SK-N-SH treated with all-trans-retinoic acid at 6 μM for 48 hours (cell line): ENCODE results near the gene MESD.

ENCODE experiments used
- ATAC-seq: fragments of 200-7000 bp; cut with Tn5 transposase; 3 replicates; pipeline ENCODE4 v1.9.1; 2020; ENCODE audit warnings: mild to moderate bottlenecking, moderate library complexity
- ARNTL ChIP-seq: fragments of 450-650 bp; formaldehyde crosslinking; IDR thresholded peaks from 2 replicates; pipeline ENCODE4 v1.5.0; 2020; ENCODE audit warnings: low read depth, mild to moderate bottlenecking, moderate library complexity, borderline replicate concordance
- BACH2 ChIP-seq: fragments of 250-450 bp; sonication (Bioruptor Pico); IDR thresholded peaks from 2 replicates; pipeline ENCODE4 v1.9.0; 2021; ENCODE audit warnings: mild to moderate bottlenecking, borderline replicate concordance
- CSDC2 ChIP-seq: fragments of 250-450 bp; sonication (Bioruptor Pico); IDR thresholded peaks from 2 replicates; pipeline ENCODE4 v1.5.0; 2020; ENCODE audit warnings: mild to moderate bottlenecking, moderate library complexity
- ESRRG ChIP-seq: fragments of 250-450 bp; sonication (Bioruptor Pico); IDR thresholded peaks from 2 replicates; pipeline ENCODE4 v1.6.1; 2021; ENCODE audit warnings: mild to moderate bottlenecking
- GLIS3 ChIP-seq: fragments of 250-450 bp; sonication (Bioruptor Pico); IDR thresholded peaks from 2 replicates; pipeline ENCODE4 v1.5.0; 2020; ENCODE audit warnings: mild to moderate bottlenecking, moderate library complexity
- ISL1 ChIP-seq: fragments of 250-450 bp; sonication (Bioruptor Pico); IDR thresholded peaks from 2 replicates; pipeline ENCODE4 v2.1.2; 2022; ENCODE audit warnings: mild to moderate bottlenecking, moderate library complexity
- OSR1 ChIP-seq: fragments of 250-450 bp; sonication (Bioruptor Pico); IDR thresholded peaks from 2 replicates; pipeline ENCODE4 v1.8.0; 2022; ENCODE audit warnings: moderate library complexity, mild to moderate bottlenecking, inconsistent platforms
- RARB ChIP-seq: fragments of 250-450 bp; sonication (Bioruptor Pico); IDR thresholded peaks from 2 replicates; pipeline ENCODE4 v1.8.0; 2021; ENCODE audit warnings: mild to moderate bottlenecking, moderate library complexity
- SNAI2 ChIP-seq: fragments of 250-450 bp; sonication (Bioruptor Pico); IDR thresholded peaks from 2 replicates; pipeline ENCODE4 v1.5.0; 2020; ENCODE audit warnings: mild to moderate bottlenecking, moderate library complexity
- TCF4 ChIP-seq: fragments of 250-450 bp; sonication (Bioruptor Pico); IDR thresholded peaks from 2 replicates; pipeline ENCODE4 v1.8.0; 2021; ENCODE audit warnings: mild to moderate bottlenecking, moderate library complexity, borderline replicate concordance
- TOX ChIP-seq: fragments of 250-450 bp; sonication (Bioruptor Pico); IDR thresholded peaks from 2 replicates; pipeline ENCODE4 v1.8.0; 2021; ENCODE audit warnings: mild to moderate bottlenecking, moderate library complexity, borderline replicate concordance
- ZC3H10 ChIP-seq: fragments of 250-450 bp; sonication (Bioruptor Pico); IDR thresholded peaks from 2 replicates; pipeline ENCODE4 v1.5.1; 2021; ENCODE audit warnings: mild to moderate bottlenecking, moderate library complexity
- ZFP3 ChIP-seq: fragments of 250-450 bp; sonication (Bioruptor Pico); IDR thresholded peaks from 2 replicates; pipeline ENCODE4 v1.5.0; 2020; ENCODE audit warnings: mild to moderate bottlenecking, moderate library complexity
- ZFP30 ChIP-seq: fragments of 450-650 bp; formaldehyde crosslinking; IDR thresholded peaks from 2 replicates; pipeline ENCODE4 v1.5.0; 2022; ENCODE audit warnings: mild to moderate bottlenecking, moderate library complexity
- ZNF565 ChIP-seq: fragments of 450-650 bp; formaldehyde crosslinking; conservative IDR thresholded peaks from 2 replicates; pipeline ENCODE4 v1.5.0; 2020; ENCODE audit warnings: low read depth, mild to moderate bottlenecking, moderate library complexity
- ZNF70 ChIP-seq: fragments of 450-650 bp; formaldehyde crosslinking; IDR thresholded peaks from 2 replicates; pipeline ENCODE4 v1.5.0; 2020; ENCODE audit warnings: mild to moderate bottlenecking, moderate library complexity
- ZNF8 ChIP-seq: fragments of 450-650 bp; formaldehyde crosslinking; IDR thresholded peaks from 2 replicates; pipeline ENCODE4 v1.5.0; 2020; ENCODE audit warnings: mild to moderate bottlenecking, moderate library complexity
- TF ChIP-seq, protein P1 (sequence below): fragments of 250-450 bp; sonication (Bioruptor Pico); IDR thresholded peaks from 2 replicates; pipeline ENCODE4 v1.5.1; 2020; ENCODE audit warnings: low read depth, mild to moderate bottlenecking, moderate library complexity
- TF ChIP-seq, protein P2 (sequence below): fragments of 250-450 bp; sonication (Bioruptor Pico); IDR thresholded peaks from 2 replicates; pipeline ENCODE4 v1.8.0; 2020; ENCODE audit warnings: mild to moderate bottlenecking, moderate library complexity, borderline replicate concordance
- TF ChIP-seq, protein P3 (sequence below): fragments of 250-450 bp; sonication (Bioruptor Pico); IDR thresholded peaks from 2 replicates; pipeline ENCODE4 v1.5.0; 2020; ENCODE audit warnings: mild to moderate bottlenecking, moderate library complexity
- TF ChIP-seq, protein P4 (sequence below): fragments of 250-450 bp; sonication (Bioruptor Pico); IDR thresholded peaks from 2 replicates; pipeline ENCODE4 v1.5.1; 2021; ENCODE audit warnings: mild to moderate bottlenecking, moderate library complexity
- TF ChIP-seq, protein P5 (sequence below): fragments of 250-450 bp; sonication (Bioruptor Pico); IDR thresholded peaks from 2 replicates; pipeline ENCODE4 v1.8.0; 2021; ENCODE audit warnings: low read depth, mild to moderate bottlenecking, moderate library complexity, borderline replicate concordance

The MESD gene

DNA sequence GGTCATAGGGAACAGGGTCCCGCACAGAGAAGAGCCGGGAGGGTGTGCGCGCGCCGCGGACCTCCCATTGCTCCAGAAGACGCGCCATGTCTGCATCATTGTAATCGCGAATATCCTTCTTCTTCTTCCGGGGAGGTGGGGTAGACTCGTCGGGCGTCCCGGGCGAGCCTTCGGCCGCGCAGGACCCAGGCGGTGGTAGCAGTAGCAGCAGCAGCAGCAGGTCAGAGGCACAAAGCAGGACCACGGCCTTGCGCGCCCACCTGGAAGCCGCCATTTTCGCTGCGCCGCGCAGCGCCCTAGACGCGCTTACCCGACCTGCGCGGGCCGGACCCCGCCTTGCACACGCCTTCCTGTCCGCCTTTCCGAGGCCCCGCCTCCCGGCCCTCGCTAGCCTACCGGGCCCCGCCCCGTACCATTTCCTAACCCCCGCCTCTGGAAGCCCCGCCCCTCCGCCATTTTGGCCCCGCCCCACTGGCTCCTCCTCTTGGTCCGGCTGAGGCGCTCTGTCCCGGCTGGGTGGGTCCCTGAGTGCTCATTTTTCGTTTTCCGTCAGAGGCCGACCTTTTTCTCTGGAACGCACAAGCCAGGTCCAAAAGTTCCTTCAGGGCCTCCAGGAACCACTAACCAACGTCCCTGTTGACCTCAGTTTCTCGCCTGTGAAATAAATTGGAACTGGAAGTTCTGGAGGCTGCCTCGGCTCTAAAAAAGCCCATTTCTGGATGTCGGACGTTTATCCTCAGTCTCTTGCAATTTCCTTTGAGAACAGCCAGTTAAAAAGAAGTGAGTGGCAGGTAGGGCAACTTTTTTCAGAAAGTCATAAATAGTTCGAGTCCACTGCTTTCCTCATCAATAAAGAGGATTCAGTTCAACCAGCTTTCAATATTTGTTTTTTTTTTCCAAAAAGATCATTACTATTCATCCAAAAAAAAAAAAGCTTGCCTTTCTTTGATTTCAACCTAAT lies at the start of gene MESD:
Gene MESD, minus strand, starts transcription at position 302 of the 961 bp plus-strand sequence. Its CDS starts 28 bp downstream, at position 274.
- TF ChIP-seq ZFP3 (CRISPR knock-in tag) (no peak), TOX (CRISPR knock-in tag) (no peak), BACH2 (CRISPR knock-in tag) (no peak), SNAI2 (CRISPR knock-in tag) (no peak), RARB (CRISPR knock-in tag) (no peak), ARNTL (no peak), OSR1 (no peak), GLIS3 (CRISPR knock-in tag) (no peak), ZFP30 (no peak), ZC3H10 (no peak), ISL1 (CRISPR knock-in tag) (no peak), ZNF565 (no peak), ZNF70 (CRISPR knock-in tag) (no peak), ESRRG (CRISPR knock-in tag) (no peak)
- TF ChIP-seq, protein P1, sequence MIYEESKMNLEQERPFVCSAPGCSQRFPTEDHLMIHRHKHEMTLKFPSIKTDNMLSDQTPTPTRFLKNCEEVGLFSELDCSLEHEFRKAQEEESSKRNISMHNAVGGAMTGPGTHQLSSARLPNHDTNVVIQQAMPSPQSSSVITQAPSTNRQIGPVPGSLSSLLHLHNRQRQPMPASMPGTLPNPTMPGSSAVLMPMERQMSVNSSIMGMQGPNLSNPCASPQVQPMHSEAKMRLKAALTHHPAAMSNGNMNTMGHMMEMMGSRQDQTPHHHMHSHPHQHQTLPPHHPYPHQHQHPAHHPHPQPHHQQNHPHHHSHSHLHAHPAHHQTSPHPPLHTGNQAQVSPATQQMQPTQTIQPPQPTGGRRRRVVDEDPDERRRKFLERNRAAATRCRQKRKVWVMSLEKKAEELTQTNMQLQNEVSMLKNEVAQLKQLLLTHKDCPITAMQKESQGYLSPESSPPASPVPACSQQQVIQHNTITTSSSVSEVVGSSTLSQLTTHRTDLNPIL, result no peak
- TF ChIP-seq, protein P2, sequence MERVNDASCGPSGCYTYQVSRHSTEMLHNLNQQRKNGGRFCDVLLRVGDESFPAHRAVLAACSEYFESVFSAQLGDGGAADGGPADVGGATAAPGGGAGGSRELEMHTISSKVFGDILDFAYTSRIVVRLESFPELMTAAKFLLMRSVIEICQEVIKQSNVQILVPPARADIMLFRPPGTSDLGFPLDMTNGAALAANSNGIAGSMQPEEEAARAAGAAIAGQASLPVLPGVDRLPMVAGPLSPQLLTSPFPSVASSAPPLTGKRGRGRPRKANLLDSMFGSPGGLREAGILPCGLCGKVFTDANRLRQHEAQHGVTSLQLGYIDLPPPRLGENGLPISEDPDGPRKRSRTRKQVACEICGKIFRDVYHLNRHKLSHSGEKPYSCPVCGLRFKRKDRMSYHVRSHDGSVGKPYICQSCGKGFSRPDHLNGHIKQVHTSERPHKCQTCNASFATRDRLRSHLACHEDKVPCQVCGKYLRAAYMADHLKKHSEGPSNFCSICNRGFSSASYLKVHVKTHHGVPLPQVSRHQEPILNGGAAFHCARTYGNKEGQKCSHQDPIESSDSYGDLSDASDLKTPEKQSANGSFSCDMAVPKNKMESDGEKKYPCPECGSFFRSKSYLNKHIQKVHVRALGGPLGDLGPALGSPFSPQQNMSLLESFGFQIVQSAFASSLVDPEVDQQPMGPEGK (CRISPR knock-in tag), result no peak
- TF ChIP-seq, protein P3, sequence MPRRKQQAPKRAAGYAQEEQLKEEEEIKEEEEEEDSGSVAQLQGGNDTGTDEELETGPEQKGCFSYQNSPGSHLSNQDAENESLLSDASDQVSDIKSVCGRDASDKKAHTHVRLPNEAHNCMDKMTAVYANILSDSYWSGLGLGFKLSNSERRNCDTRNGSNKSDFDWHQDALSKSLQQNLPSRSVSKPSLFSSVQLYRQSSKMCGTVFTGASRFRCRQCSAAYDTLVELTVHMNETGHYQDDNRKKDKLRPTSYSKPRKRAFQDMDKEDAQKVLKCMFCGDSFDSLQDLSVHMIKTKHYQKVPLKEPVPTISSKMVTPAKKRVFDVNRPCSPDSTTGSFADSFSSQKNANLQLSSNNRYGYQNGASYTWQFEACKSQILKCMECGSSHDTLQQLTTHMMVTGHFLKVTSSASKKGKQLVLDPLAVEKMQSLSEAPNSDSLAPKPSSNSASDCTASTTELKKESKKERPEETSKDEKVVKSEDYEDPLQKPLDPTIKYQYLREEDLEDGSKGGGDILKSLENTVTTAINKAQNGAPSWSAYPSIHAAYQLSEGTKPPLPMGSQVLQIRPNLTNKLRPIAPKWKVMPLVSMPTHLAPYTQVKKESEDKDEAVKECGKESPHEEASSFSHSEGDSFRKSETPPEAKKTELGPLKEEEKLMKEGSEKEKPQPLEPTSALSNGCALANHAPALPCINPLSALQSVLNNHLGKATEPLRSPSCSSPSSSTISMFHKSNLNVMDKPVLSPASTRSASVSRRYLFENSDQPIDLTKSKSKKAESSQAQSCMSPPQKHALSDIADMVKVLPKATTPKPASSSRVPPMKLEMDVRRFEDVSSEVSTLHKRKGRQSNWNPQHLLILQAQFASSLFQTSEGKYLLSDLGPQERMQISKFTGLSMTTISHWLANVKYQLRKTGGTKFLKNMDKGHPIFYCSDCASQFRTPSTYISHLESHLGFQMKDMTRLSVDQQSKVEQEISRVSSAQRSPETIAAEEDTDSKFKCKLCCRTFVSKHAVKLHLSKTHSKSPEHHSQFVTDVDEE (CRISPR knock-in tag), result no peak
- TF ChIP-seq, protein P4, sequence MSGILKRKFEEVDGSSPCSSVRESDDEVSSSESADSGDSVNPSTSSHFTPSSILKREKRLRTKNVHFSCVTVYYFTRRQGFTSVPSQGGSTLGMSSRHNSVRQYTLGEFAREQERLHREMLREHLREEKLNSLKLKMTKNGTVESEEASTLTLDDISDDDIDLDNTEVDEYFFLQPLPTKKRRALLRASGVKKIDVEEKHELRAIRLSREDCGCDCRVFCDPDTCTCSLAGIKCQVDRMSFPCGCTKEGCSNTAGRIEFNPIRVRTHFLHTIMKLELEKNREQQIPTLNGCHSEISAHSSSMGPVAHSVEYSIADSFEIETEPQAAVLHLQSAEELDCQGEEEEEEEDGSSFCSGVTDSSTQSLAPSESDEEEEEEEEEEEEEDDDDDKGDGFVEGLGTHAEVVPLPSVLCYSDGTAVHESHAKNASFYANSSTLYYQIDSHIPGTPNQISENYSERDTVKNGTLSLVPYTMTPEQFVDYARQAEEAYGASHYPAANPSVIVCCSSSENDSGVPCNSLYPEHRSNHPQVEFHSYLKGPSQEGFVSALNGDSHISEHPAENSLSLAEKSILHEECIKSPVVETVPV, result no peak
- peak; percentile 100 for ATAC-seq

- ATAC-seq, result no peak
- TF ChIP-seq ZC3H10, result no peak
- TF ChIP-seq ZNF70 (CRISPR knock-in tag), result no peak
- no peak for TF ChIP-seq SNAI2 (CRISPR knock-in tag)
- TF ChIP-seq, protein P5, sequence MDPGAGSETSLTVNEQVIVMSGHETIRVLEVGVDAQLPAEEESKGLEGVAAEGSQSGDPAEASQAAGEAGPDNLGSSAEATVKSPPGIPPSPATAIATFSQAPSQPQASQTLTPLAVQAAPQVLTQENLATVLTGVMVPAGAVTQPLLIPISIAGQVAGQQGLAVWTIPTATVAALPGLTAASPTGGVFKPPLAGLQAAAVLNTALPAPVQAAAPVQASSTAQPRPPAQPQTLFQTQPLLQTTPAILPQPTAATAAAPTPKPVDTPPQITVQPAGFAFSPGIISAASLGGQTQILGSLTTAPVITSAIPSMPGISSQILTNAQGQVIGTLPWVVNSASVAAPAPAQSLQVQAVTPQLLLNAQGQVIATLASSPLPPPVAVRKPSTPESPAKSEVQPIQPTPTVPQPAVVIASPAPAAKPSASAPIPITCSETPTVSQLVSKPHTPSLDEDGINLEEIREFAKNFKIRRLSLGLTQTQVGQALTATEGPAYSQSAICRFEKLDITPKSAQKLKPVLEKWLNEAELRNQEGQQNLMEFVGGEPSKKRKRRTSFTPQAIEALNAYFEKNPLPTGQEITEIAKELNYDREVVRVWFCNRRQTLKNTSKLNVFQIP (CRISPR knock-in tag), result no peak
- TF ChIP-seq BACH2 (CRISPR knock-in tag), result no peak
- TF ChIP-seq ZNF8 (CRISPR knock-in tag), result no peak
- no peak for TF ChIP-seq RARB (CRISPR knock-in tag)
- TF ChIP-seq CSDC2 (CRISPR knock-in tag), result no peak
- TF ChIP-seq, protein P2 (CRISPR knock-in tag), result no peak
- no peak for TF ChIP-seq TCF4
- TF ChIP-seq OSR1, result no peak
- no peak for TF ChIP-seq GLIS3 (CRISPR knock-in tag)
- TF ChIP-seq ZFP3 (CRISPR knock-in tag), result no peak
- no peak for TF ChIP-seq ARNTL
- no peak for TF ChIP-seq TOX (CRISPR knock-in tag)
- TF ChIP-seq, protein P1, result no peak
Measured at GRCh38 chr15:81038975-81039607, 49.5 kb upstream of the MESD start.
